C4-2B (cell line): Measurements from ENCODE around the gene BRD8.
"Not testable (repeated sequence)": the region's sequence is repeated elsewhere in the genome, so short reads cannot be mapped to it uniquely, and the experiment has no call there.

Experiments
- H3K27ac ChIP-seq: fragments of 450-650 bp; 2 replicates; pipeline ENCODE4 v1.5.1; 2017
- ZFX ChIP-seq: fragments of 450-650 bp; IDR thresholded peaks from 2 replicates; pipeline ENCODE4 v1.6.1; 2017
- TF ChIP-seq, protein P1 (sequence below): fragments of 450-650 bp; conservative IDR thresholded peaks from 2 replicates; pipeline ENCODE4 v1.5.1; 2017; ENCODE audit warnings: mild to moderate bottlenecking

Gene BRD8

DNA sequence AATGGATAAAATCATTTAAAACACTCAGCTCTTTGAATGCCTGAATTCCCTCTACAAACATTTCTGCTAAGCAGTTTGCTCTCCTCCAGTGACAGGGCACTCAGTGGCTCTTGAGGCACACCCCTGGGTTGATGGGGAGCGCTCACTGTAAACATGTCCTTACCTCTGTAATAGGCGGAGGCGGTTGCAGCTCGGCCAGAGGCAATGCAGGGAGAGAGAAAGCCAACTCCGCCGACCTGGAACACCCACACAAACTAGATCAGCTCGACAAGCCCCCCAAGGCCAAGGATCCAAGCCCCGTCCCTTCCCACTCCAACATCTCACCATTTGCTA, 34.4 kb upstream of the BRD8 start:
- TF ChIP-seq ZFX: no peak
- TF ChIP-seq, protein P1, sequence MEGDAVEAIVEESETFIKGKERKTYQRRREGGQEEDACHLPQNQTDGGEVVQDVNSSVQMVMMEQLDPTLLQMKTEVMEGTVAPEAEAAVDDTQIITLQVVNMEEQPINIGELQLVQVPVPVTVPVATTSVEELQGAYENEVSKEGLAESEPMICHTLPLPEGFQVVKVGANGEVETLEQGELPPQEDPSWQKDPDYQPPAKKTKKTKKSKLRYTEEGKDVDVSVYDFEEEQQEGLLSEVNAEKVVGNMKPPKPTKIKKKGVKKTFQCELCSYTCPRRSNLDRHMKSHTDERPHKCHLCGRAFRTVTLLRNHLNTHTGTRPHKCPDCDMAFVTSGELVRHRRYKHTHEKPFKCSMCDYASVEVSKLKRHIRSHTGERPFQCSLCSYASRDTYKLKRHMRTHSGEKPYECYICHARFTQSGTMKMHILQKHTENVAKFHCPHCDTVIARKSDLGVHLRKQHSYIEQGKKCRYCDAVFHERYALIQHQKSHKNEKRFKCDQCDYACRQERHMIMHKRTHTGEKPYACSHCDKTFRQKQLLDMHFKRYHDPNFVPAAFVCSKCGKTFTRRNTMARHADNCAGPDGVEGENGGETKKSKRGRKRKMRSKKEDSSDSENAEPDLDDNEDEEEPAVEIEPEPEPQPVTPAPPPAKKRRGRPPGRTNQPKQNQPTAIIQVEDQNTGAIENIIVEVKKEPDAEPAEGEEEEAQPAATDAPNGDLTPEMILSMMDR: no peak
- peak overlapping the region; percentile 74 for H3K27ac ChIP-seq

DNA sequence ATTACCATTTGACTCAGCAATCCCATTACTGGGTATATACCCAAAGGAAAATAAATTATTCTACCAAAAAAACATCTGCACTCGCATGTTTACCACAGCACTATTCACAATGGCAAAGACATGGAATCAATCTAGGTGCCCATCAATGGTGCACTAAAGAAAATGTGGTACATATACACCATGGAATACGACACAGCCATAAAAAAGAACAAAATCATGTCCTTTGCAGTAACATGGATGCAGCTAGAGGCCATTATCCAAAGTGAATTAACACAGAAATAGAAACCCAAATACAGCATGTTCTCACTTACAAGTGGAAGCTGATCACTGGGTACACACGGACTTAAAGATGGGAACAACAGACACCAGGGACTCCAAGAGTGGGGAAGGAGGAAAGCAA, 32.6 kb upstream of the BRD8 start:
- no peak overlapping the region for H3K27ac ChIP-seq
- no peak for TF ChIP-seq ZFX
- TF ChIP-seq, protein P1: no peak

DNA sequence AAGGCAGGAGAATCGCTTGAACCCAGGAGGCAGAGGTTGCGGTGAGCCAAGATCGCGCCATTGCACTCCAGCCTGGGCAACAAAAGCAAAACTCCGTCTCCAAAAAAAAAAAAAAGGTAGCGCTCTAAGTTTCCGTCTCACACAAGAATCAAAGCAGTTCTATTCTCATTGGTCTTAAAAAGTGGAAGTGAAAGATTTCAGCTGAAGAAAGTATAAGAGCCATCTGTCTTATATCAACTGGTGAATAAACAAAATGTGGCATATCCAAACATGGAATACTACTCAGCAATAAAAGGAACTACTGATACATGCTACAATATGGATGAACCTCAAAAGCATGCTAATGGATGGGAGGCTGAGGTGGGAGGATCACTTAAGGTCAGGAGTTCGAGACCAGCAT, 15.4 kb upstream of the BRD8 start:
- H3K27ac ChIP-seq: not testable (repeated sequence)

DNA sequence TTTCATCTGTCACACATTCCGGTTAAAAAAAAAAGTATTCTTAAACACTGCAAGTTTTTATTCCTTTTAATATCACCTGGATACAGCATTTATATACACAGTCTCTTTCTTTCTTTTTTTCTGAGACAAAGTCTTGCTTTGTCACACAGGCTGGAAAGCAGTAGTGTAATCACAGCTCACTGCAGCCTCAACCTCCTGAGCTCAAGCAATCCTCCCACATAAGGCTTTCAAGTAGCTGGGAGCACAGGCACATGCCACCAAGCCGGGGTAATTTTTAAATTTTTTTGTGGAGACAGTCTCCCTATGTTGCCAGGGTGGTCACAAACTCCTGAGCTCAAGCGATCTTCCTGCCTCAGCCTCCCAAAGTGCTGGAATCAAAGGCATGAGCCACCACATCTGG, 14.4 kb upstream of the BRD8 start:
- TF ChIP-seq, protein P1: no peak
- no peak for TF ChIP-seq ZFX
- no peak overlapping the region for H3K27ac ChIP-seq

DNA sequence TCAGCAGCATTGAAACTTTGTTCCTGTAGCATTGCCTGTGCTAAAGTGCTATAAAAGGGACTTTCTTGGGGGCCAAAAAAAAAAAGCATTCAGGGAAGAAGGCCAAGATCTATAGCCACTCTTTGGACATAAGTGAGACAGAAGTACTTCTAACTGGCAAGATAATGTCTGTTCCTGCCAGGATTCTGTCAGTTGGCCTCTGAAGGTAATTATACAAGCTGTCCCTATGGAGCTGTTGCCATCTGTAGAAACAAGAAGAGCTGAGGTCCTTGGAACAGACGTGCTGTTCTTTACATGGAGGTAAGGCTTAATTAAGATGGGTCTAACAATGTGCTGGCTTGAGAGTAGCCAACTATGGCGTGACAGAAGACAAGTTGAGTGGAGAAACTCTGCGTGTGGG, 10.2 kb upstream of the BRD8 start:
- H3K27ac ChIP-seq: no peak overlapping the region
- no peak for TF ChIP-seq ZFX
- TF ChIP-seq, protein P1: no peak

DNA sequence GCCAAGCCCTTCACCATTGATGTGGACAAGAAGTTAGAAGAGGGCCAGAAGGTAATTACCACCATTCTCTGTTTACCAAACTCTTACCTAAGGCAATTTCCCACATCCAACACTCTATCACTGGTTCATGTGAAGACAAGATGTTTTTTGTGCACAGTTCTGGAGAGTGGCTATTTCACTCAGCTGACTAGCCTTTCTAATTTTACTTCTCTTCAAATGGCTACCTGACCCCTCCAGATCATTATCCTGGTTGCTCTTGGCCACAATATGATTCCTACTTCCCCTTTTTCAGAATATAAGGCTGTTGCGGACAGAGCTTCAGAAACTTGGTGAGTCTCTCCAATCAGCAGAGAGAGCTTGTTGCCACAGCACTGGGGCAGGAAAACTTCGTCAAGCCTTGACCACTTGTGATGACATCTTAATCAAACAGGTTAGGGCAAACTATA, 7.6 kb upstream of the BRD8 start:
- no peak overlapping the region for H3K27ac ChIP-seq
- no peak for TF ChIP-seq ZFX
- TF ChIP-seq, protein P1: no peak

DNA sequence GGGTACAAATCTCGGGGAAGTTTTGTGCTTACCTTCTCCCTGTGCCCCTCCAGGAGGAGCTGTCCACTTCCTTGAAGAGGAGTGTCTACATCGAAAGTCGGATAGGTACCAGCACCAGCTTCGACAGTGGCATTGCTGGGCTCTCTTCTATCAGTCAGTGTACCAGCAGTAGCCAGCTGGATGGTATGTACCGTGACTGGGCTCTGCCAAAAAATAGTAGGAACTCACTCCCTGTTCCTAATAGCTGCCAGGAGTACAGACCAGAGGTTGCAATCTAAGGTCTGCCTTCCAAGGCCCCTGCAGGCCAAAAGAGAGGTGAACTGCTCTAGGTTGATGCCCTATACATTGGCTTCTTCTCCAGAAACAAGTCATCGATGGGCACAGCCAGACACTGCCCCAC, 4.4 kb upstream of the BRD8 start:
- H3K27ac ChIP-seq: no peak overlapping the region
- no peak for TF ChIP-seq ZFX
- TF ChIP-seq, protein P1: no peak

DNA sequence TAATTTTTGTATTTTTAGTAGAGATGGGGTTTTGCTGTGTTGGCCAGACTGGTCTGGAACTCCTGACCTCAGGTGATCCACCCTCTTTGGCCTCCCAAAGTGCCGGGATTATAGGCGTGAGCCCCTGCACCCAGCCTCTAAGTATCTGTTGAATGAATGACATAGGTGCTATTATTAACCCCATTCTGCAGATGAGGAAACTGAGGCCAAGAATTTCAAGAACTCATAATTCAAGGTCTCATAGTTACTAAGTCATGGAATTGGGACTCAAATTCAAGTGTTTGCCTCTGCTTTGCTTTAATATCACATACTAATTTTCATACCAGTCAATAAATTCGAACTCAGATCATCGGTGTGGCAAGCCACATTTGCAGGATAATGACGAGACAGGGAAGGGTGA, 2.4 kb upstream of the BRD8 start:
- no peak for TF ChIP-seq ZFX
- TF ChIP-seq, protein P1: no peak
- peak overlapping the region; percentile 12; the same call in 1 of the 2 replicates for H3K27ac ChIP-seq
